OCI-LY3 (cell line): ENCODE data around the gene TFDP1.

Source experiments
- H2AFZ ChIP-seq: fragments of 200-600, 300-600 bp; shearing (Covaris generic); 2 replicates; pipeline ENCODE4 v1.6.0; 2014; ENCODE audit warnings: antibody characterized with exemption, low read depth, low read length
- H3K27ac ChIP-seq: fragments of 200-600, 300-600 bp; sonication (generic); 2 replicates; pipeline ENCODE4 v1.5.1; 2014; ENCODE audit warnings: mild to moderate bottlenecking, low read length, moderate library complexity, mixed read lengths
- H3K27me3 ChIP-seq: fragments of 200-600, 300-600 bp; sonication (generic); 2 replicates; pipeline ENCODE4 v1.6.1; 2014; ENCODE audit warnings: low read depth, low read length, mixed read lengths
- H3K36me3 ChIP-seq: fragments of 200-600, 300-600 bp; sonication (generic); replicated peaks from 2 replicates; pipeline ENCODE3; 2014; ENCODE audit warnings: low read depth, low read length, mixed read lengths
- H3K4me1 ChIP-seq: fragments of 300-600, 200-600 bp; sonication (generic); 2 replicates; pipeline ENCODE4 v1.6.1; 2014; ENCODE audit warnings: low read length, mixed read lengths
- H3K4me2 ChIP-seq: fragments of 200-600, 300-600 bp; sonication (generic); 2 replicates; pipeline ENCODE4 v1.6.1; 2014; ENCODE audit warnings: low read length, mixed read lengths
- H3K4me3 ChIP-seq: fragments of 300-600, 200-600 bp; sonication (generic); 2 replicates; pipeline ENCODE4 v1.5.1; 2014; ENCODE audit warnings: antibody characterized with exemption, mild to moderate bottlenecking, low read length, moderate library complexity
- H3K79me2 ChIP-seq: fragments of 300-600, 200-600 bp; shearing (Covaris generic); 2 replicates; pipeline ENCODE4 v1.6.1; 2014; ENCODE audit warnings: mild to moderate bottlenecking, low read length, mixed read lengths
- H3K9ac ChIP-seq: fragments of 300-600, 200-600 bp; shearing (Covaris generic); 2 replicates; pipeline ENCODE4 v1.6.0; 2014; ENCODE audit warnings: mild to moderate bottlenecking, low read length, moderate library complexity
- H3K9me3 ChIP-seq: fragments of 200-600, 300-600 bp; shearing (Covaris generic); 2 replicates; pipeline ENCODE4 v1.6.1; 2014; ENCODE audit warnings: low read length, mixed read lengths; ENCODE audit not compliant: insufficient read depth
- H4K20me1 ChIP-seq: fragments of 200-600, 300-600 bp; sonication (generic); 2 replicates; pipeline ENCODE4 v1.6.1; 2016; ENCODE audit warnings: low read length, mixed read lengths; ENCODE audit not compliant: insufficient read depth
- EZH2phosphoT487 ChIP-seq: fragments of 200-600 bp; shearing (Covaris generic); IDR thresholded peaks from 2 replicates; pipeline ENCODE4 v1.6.1; 2018; ENCODE audit warnings: antibody characterized with exemption, mixed run types, low read depth
- TF ChIP-seq, protein P1 (sequence below): fragments of 200-600, 300-600 bp; sonication (generic); IDR thresholded peaks from 2 replicates; pipeline ENCODE4 v1.5.1; 2014; ENCODE audit warnings: antibody characterized with exemption, low read length, low read depth

Gene TFDP1

DNA sequence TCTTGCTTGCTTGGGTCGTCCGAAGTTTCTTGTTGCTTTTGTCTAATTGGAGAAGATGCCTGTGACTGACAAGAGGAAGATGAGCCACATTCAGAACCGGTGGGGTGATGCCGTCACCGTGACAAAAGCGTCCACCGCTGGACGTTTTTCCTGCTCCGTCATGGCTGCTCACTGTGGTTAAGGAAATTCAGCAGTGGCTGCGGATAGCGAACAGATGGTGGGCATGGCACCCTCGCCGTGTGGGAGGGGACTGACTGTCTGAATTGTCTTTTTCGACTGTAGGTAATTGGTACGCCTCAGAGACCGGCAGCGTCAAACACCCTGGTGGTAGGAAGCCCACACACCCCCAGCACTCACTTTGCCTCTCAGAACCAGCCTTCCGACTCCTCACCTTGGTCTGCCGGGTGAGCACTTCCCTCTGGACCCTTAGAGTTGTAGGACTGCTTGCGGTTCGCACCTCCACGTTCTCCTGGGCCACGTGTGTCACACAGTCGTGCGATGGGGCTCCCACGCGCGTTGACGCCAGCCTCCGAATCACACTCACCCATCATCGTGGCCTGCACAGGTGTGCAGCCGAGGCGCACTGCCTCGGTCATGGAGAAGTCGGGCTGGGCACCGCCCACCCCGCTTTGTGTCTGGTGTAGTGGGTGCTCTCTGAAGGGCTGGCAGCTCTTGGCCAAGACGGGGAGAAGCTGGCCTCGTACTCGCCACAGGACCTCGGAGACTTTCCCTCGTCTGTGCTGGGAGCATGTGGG is 47.0 kb downstream of the TFDP1 start:
- Histone ChIP-seq H3K27ac (no peak overlapping the region), H3K27me3 (no peaks in the 10 kb centered on the region), H3K4me1 (no peaks in the 10 kb centered on the region), H3K4me2 (no peak overlapping the region), H2AFZ (no peak overlapping the region), H3K4me3 (no peak overlapping the region), H4K20me1 (peaks cover 54% of the 10 kb centered on the region), H3K9ac (no peak overlapping the region), H3K9me3 (no peaks in the 10 kb centered on the region), H3K36me3 (peaks cover 84% of the 10 kb centered on the region), H3K79me2 (peaks cover 61% of the 10 kb centered on the region)
- no peak for TF ChIP-seq EZH2phosphoT487
- TF ChIP-seq, protein P1, sequence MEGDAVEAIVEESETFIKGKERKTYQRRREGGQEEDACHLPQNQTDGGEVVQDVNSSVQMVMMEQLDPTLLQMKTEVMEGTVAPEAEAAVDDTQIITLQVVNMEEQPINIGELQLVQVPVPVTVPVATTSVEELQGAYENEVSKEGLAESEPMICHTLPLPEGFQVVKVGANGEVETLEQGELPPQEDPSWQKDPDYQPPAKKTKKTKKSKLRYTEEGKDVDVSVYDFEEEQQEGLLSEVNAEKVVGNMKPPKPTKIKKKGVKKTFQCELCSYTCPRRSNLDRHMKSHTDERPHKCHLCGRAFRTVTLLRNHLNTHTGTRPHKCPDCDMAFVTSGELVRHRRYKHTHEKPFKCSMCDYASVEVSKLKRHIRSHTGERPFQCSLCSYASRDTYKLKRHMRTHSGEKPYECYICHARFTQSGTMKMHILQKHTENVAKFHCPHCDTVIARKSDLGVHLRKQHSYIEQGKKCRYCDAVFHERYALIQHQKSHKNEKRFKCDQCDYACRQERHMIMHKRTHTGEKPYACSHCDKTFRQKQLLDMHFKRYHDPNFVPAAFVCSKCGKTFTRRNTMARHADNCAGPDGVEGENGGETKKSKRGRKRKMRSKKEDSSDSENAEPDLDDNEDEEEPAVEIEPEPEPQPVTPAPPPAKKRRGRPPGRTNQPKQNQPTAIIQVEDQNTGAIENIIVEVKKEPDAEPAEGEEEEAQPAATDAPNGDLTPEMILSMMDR: no peak

DNA sequence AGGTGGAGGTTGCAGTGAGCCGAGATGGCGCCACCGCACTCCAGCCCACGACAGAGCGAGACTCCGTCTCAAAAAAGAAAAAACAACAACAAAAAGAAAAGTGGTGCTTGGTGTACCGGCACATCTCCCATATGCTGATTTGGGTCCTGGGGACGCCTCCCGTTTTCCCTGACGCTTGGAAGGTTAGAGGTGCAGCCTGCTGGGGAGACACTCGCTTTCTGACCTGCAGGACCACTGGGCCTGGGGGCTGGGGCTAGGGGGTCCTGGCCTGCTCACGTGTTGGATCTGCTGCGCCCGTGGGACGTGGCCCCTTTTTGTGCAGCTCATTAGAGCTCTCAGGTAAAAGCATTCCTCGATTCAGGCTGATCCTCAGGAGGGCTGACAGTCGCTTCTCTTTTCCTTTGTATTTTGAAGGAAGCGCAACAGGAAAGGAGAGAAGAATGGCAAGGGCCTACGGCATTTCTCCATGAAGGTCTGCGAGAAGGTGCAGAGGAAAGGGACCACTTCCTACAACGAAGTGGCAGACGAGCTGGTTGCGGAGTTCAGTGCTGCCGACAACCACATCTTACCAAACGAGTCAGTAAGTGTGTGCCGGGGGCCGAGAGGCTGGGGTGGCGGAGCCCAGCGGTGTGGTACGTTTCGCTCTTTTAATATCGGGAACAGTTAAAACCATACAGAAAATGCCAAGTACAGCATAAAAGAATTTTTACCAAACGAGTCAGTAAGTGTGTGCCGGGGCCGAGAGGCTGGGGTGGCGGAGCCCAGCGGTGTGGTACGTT is 48.3 kb downstream of the TFDP1 start:
- peaks cover 40% of the 10 kb centered on the region for H4K20me1 ChIP-seq
- no peak overlapping the region for H3K4me2 ChIP-seq
- H3K27ac ChIP-seq: no peak overlapping the region
- H3K79me2 ChIP-seq: peaks cover 47% of the 10 kb centered on the region
- no peak overlapping the region for H2AFZ ChIP-seq
- no peak for TF ChIP-seq EZH2phosphoT487
- TF ChIP-seq, protein P1: no peak
- H3K27me3 ChIP-seq: no peaks in the 10 kb centered on the region
- H3K4me3 ChIP-seq: no peak overlapping the region
- no peaks in the 10 kb centered on the region for H3K9me3 ChIP-seq
- H3K4me1 ChIP-seq: no peaks in the 10 kb centered on the region
- peaks cover 85% of the 10 kb centered on the region for H3K36me3 ChIP-seq
- H3K9ac ChIP-seq: no peak overlapping the region

DNA sequence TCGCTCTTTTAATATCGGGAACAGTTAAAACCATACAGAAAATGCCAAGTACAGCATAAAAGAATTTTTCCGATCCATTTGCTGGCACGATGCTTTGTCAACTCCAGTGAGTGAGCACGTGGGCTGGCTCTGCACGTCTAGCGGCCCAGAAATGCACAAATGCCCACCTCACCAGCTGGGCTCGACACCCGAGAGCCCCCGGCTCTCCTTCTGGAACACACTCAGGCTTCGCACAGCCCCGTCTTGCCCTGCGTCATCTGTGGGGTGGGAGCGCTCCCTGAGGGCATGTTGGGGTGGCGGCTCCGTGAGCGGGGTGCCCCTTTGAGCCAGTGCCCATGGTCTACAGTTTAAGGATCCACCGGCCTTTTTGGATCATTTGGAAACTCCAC is 48.9 kb downstream of the TFDP1 start:
- Histone ChIP-seq H3K4me3 (no peak overlapping the region), H3K27me3 (no peaks in the 10 kb centered on the region), H2AFZ (no peak overlapping the region), H3K9me3 (no peaks in the 10 kb centered on the region), H3K9ac (no peak overlapping the region), H3K79me2 (peaks cover 41% of the 10 kb centered on the region), H3K36me3 (peaks cover 90% of the 10 kb centered on the region), H3K27ac (no peak overlapping the region), H3K4me2 (no peak overlapping the region), H4K20me1 (peaks cover 36% of the 10 kb centered on the region), H3K4me1 (no peaks in the 10 kb centered on the region)
- no peak for TF ChIP-seq EZH2phosphoT487
- TF ChIP-seq, protein P1: no peak

DNA sequence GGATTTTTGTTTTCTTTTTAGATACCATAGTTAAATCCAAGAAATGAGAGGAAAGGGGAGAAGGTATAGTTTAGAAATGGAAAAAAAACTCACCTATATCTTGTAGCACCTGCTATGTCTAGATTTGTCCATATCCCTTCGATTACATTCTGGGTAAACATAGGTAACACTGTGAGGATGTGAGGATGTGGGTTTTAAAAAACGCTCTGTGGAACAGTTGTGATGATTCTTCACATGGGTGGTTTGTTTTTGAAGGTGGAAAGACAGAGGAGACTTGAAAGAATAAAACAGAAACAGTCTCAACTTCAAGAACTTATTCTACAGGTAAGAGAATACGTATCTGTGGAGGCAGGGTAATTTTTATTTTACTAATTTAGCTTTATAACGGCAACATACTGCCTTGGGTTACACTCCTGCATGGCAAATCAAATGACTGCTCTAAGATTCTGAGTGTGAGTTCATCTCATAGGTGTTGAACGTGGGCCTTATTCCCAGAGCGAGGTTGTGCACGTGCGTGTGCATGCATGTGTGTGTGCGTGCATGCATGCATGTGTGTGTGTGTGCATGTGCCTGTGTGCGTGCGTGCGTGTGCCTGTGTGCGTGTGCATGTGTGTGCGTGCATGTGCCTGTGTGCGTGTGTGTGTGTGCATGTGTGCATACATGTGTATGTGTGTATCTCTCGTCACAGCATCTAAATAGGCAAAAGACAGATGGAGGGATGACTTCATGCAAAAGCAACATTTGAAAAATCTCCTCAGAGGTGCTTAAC is 49.9 kb downstream of the TFDP1 start:
- Histone ChIP-seq H3K27ac (no peak overlapping the region), H3K4me2 (no peak overlapping the region), H3K4me3 (no peak overlapping the region), H2AFZ (no peak overlapping the region), H3K36me3 (peaks cover 89% of the 10 kb centered on the region), H3K79me2 (peaks cover 35% of the 10 kb centered on the region), H3K9me3 (no peaks in the 10 kb centered on the region), H3K4me1 (no peaks in the 10 kb centered on the region), H3K9ac (no peak overlapping the region), H3K27me3 (no peaks in the 10 kb centered on the region), H4K20me1 (peaks cover 27% of the 10 kb centered on the region)
- no peak for TF ChIP-seq EZH2phosphoT487
- TF ChIP-seq, protein P1: no peak
